Measurements from ENCODE around the gene PPP5C. TPM values are rescaled to one million over a fixed set of nuclear protein-coding genes. Genes with fewer than 3 reads are reported as not detected.

The PPP5C gene
- total RNA-seq, 1 donor from 2014 or later: 31.3 TPM

GRCh38 chr19:46366620-46367292 is 19.9 kb downstream of the PPP5C start:
- no peak for DNase-seq (ENCODE audit: low read depth)
- Histone ChIP-seq H3K36me3 (ENCODE audit: control insufficient read depth, insufficient read depth, low read length) (peaks cover 3% of the 10 kb centered on the region), H3K27me3 (ENCODE audit: control insufficient read depth, insufficient read depth, low read length) (no peaks in the 10 kb centered on the region), H3K4me3 (ENCODE audit: low read depth, low read length) (no peak overlapping the region)
- TF ChIP-seq CTCF (IDR thresholded peaks at IDR 0.05; ENCODE audit: insufficient read depth, low read length, severe bottlenecking): no peak
- FAIRE-seq: no peak

GRCh38 chr19:46367426-46367825 is 20.5 kb downstream of the PPP5C start:
- TF ChIP-seq CTCF (IDR thresholded peaks at IDR 0.05; ENCODE audit: insufficient read depth, low read length, severe bottlenecking): no peak
- FAIRE-seq (no peak), DNase-seq (ENCODE audit: low read depth) (no peak)
- H3K36me3 ChIP-seq (ENCODE audit: control insufficient read depth, insufficient read depth, low read length): peaks cover 3% of the 10 kb centered on the region
- H3K4me3 ChIP-seq (ENCODE audit: low read depth, low read length): no peak overlapping the region
- H3K27me3 ChIP-seq (ENCODE audit: control insufficient read depth, insufficient read depth, low read length): no peaks in the 10 kb centered on the region

GRCh38 chr19:46368116-46368515 is 21.2 kb downstream of the PPP5C start:
- no peak for DNase-seq (ENCODE audit: low read depth)
- Histone ChIP-seq H3K4me3 (ENCODE audit: low read depth, low read length) (no peak overlapping the region), H3K27me3 (ENCODE audit: control insufficient read depth, insufficient read depth, low read length) (no peaks in the 10 kb centered on the region), H3K36me3 (ENCODE audit: control insufficient read depth, insufficient read depth, low read length) (peaks cover 3% of the 10 kb centered on the region)
- FAIRE-seq: no peak
- TF ChIP-seq CTCF (IDR thresholded peaks at IDR 0.05; ENCODE audit: insufficient read depth, low read length, severe bottlenecking): no peak

GRCh38 chr19:46369817-46370216 is 22.9 kb downstream of the PPP5C start:
- DNase-seq (ENCODE audit: low read depth): peak; percentile 92
- FAIRE-seq: no peak
- Histone ChIP-seq H3K27me3 (ENCODE audit: control insufficient read depth, insufficient read depth, low read length) (no peaks in the 10 kb centered on the region), H3K4me3 (ENCODE audit: low read depth, low read length) (no peak overlapping the region), H3K36me3 (ENCODE audit: control insufficient read depth, insufficient read depth, low read length) (peaks cover 3% of the 10 kb centered on the region)
- no peak for TF ChIP-seq CTCF (IDR thresholded peaks at IDR 0.05; ENCODE audit: insufficient read depth, low read length, severe bottlenecking)

- TF ChIP-seq CTCF (IDR thresholded peaks at IDR 0.05; ENCODE audit: insufficient read depth, low read length, severe bottlenecking): no peak
- Histone ChIP-seq H3K36me3 (ENCODE audit: control insufficient read depth, insufficient read depth, low read length) (peaks cover 7% of the 10 kb centered on the region), H3K27me3 (ENCODE audit: control insufficient read depth, insufficient read depth, low read length) (no peaks in the 10 kb centered on the region), H3K4me3 (ENCODE audit: low read depth, low read length) (no peak overlapping the region)
- FAIRE-seq (no peak), DNase-seq (ENCODE audit: low read depth) (peak; percentile 24)
These were observed 24.5 kb downstream of the PPP5C start for GRCh38 chr19:46371371-46371901.
